Ishikawa (cell line): ENCODE measurements around the gene PKP4.

Experiments
- EGR1 ChIP-seq: IDR thresholded peaks from 2 replicates; pipeline ENCODE4 v1.6.1; 2012
- NFIC ChIP-seq: IDR thresholded peaks from 2 replicates; pipeline ENCODE4 v1.6.1; 2012
- TAF1 ChIP-seq: IDR thresholded peaks from 2 replicates; pipeline ENCODE4 v1.6.1; 2012; ENCODE audit warnings: low read depth, mild to moderate bottlenecking

GRCh38 chr2:158546412-158547144, 89.8 kb downstream of the PKP4 start:
- TF ChIP-seq TAF1 (no peak), NFIC (no peak), EGR1 (no peak)
